ENCODE measurements around the gene POU3F1.
A peak's percentile ranks its signal among the peaks of the same experiment; 100 is the strongest.

POU3F1 gene

GRCh38 chr1:38004284-38005108 is 42.1 kb downstream of the POU3F1 start:
- Mint-ChIP-seq H3K36me3 (ENCODE audit: low read depth) (peaks cover 18% of the 10 kb centered on the region), H3K9me3 (no peaks in the 10 kb centered on the region), H3K4me1 (ENCODE audit: low read depth) (peaks cover 61% of the 10 kb centered on the region), H3K27ac (peak overlapping the region; percentile 91), H3K27me3 (no peaks in the 10 kb centered on the region), H3K4me3 (peak overlapping the region; percentile 89)
- intact Hi-C loops (cut with micrococcal nuclease): no loop called here

GRCh38 chr1:38003261-38004250 is 43.0 kb downstream of the POU3F1 start:
- Mint-ChIP-seq H3K36me3 (ENCODE audit: low read depth) (peaks cover 24% of the 10 kb centered on the region), H3K4me1 (ENCODE audit: low read depth) (peaks cover 62% of the 10 kb centered on the region), H3K9me3 (no peaks in the 10 kb centered on the region), H3K4me3 (peak overlapping the region; percentile 89), H3K27me3 (no peaks in the 10 kb centered on the region), H3K27ac (peak overlapping the region; percentile 91)
- intact Hi-C loops (cut with micrococcal nuclease): no loop called here

- intact Hi-C loops (cut with micrococcal nuclease): no loop called here
- Mint-ChIP-seq H3K4me3 (peak overlapping the region; percentile 61), H3K27ac (peak overlapping the region; percentile 91), H3K4me1 (ENCODE audit: low read depth) (peaks cover 86% of the 10 kb centered on the region), H3K27me3 (no peaks in the 10 kb centered on the region), H3K9me3 (no peaks in the 10 kb centered on the region), H3K36me3 (ENCODE audit: low read depth) (peaks cover 45% of the 10 kb centered on the region)
Measured at GRCh38 chr1:38000529-38001455, 45.8 kb downstream of the POU3F1 start.

- intact Hi-C loops (cut with micrococcal nuclease): no loop called here
- peaks cover 87% of the 10 kb centered on the region for H3K4me1 Mint-ChIP-seq (ENCODE audit: low read depth)
Measured at GRCh38 chr1:38000233-38000528, 46.4 kb downstream of the POU3F1 start.

GRCh38 chr1:37999430-38000232 is 47.0 kb downstream of the POU3F1 start:
- Mint-ChIP-seq H3K4me1 (ENCODE audit: low read depth) (peaks cover 91% of the 10 kb centered on the region), H3K4me3 (peak overlapping the region; percentile 61), H3K27me3 (no peaks in the 10 kb centered on the region), H3K9me3 (no peaks in the 10 kb centered on the region), H3K27ac (peak overlapping the region; percentile 91), H3K36me3 (ENCODE audit: low read depth) (peaks cover 52% of the 10 kb centered on the region)
- intact Hi-C loops (cut with micrococcal nuclease): loop anchor here (10.0 kb wide), 1 partner anchor 195 kb away; the partner anchor contains the start of genes C1orf122 and YRDC

More at GRCh38 chr1:38000233-38000528, 46.4 kb downstream of the POU3F1 start:
- peaks cover 49% of the 10 kb centered on the region for H3K36me3 Mint-ChIP-seq (ENCODE audit: low read depth)
- H3K27ac Mint-ChIP-seq: peak overlapping the region; percentile 91
- no peaks in the 10 kb centered on the region for H3K9me3 Mint-ChIP-seq
- peak overlapping the region; percentile 61 for H3K4me3 Mint-ChIP-seq
- H3K27me3 Mint-ChIP-seq: no peaks in the 10 kb centered on the region

- H3K27me3 Mint-ChIP-seq: no peaks in the 10 kb centered on the region
- H3K4me3 Mint-ChIP-seq: peak overlapping the region; percentile 61
- peaks cover 52% of the 10 kb centered on the region for H3K36me3 Mint-ChIP-seq (ENCODE audit: low read depth)
- intact Hi-C loops (cut with micrococcal nuclease): loop anchor here (10.0 kb wide), 1 partner anchor 194 kb away; the partner anchor contains the start of genes C1orf122 and YRDC
- H3K27ac Mint-ChIP-seq: peak overlapping the region; percentile 91
- H3K4me1 Mint-ChIP-seq (ENCODE audit: low read depth): peaks cover 91% of the 10 kb centered on the region
- no peaks in the 10 kb centered on the region for H3K9me3 Mint-ChIP-seq
Measured at GRCh38 chr1:37998913-37999429, 47.6 kb downstream of the POU3F1 start.

- intact Hi-C loops (cut with micrococcal nuclease): loop anchor here (10.0 kb wide), 1 partner anchor 193 kb away; the partner anchor contains the start of genes C1orf122 and YRDC
- Mint-ChIP-seq H3K4me1 (ENCODE audit: low read depth) (peaks cover 84% of the 10 kb centered on the region), H3K9me3 (no peaks in the 10 kb centered on the region), H3K27ac (peak overlapping the region; percentile 91), H3K4me3 (no peak overlapping the region), H3K36me3 (ENCODE audit: low read depth) (peaks cover 48% of the 10 kb centered on the region), H3K27me3 (no peaks in the 10 kb centered on the region)
Measured at GRCh38 chr1:37998089-37998808, 48.3 kb downstream of the POU3F1 start.

GRCh38 chr1:37997256-37998088 is 49.1 kb downstream of the POU3F1 start:
- H3K27me3 Mint-ChIP-seq: no peaks in the 10 kb centered on the region
- H3K4me1 Mint-ChIP-seq (ENCODE audit: low read depth): peaks cover 77% of the 10 kb centered on the region
- H3K9me3 Mint-ChIP-seq: no peaks in the 10 kb centered on the region
- H3K27ac Mint-ChIP-seq: peak overlapping the region; percentile 91
- peaks cover 44% of the 10 kb centered on the region for H3K36me3 Mint-ChIP-seq (ENCODE audit: low read depth)
- no peak overlapping the region for H3K4me3 Mint-ChIP-seq
- intact Hi-C loops (cut with micrococcal nuclease): loop anchor here (10.0 kb wide), 1 partner anchor 193 kb away; the partner anchor contains the start of genes C1orf122 and YRDC

- no peaks in the 10 kb centered on the region for H3K27me3 Mint-ChIP-seq
Measured at GRCh38 chr1:37995751-37996345, 50.7 kb downstream of the POU3F1 start.

GRCh38 chr1:37994886-37995566 is 51.6 kb downstream of the POU3F1 start:
- H3K9me3 Mint-ChIP-seq: no peaks in the 10 kb centered on the region
- H3K4me1 Mint-ChIP-seq (ENCODE audit: low read depth): peaks cover 64% of the 10 kb centered on the region
- peak overlapping the region; percentile 74 for H3K4me3 Mint-ChIP-seq
- no peaks in the 10 kb centered on the region for H3K27me3 Mint-ChIP-seq
- intact Hi-C loops (cut with micrococcal nuclease): loop anchor here (10.0 kb wide), 1 partner anchor 190 kb away; the partner anchor contains the start of genes C1orf122 and YRDC
- peak overlapping the region; percentile 91 for H3K27ac Mint-ChIP-seq
- H3K36me3 Mint-ChIP-seq (ENCODE audit: low read depth): peaks cover 44% of the 10 kb centered on the region

More at GRCh38 chr1:37995751-37996345, 50.7 kb downstream of the POU3F1 start:
- Mint-ChIP-seq H3K36me3 (ENCODE audit: low read depth) (peaks cover 44% of the 10 kb centered on the region), H3K4me3 (peak overlapping the region; percentile 69), H3K4me1 (ENCODE audit: low read depth) (peaks cover 67% of the 10 kb centered on the region), H3K27ac (peak overlapping the region; percentile 91), H3K9me3 (no peaks in the 10 kb centered on the region)
- intact Hi-C loops (cut with micrococcal nuclease): loop anchor here (10.0 kb wide), 1 partner anchor 191 kb away; the partner anchor contains the start of genes C1orf122 and YRDC

All from dendritic cell treated with granulocyte-macrophage colony-stimulating factor and Interleukin-4, amounts not matched to agents 40 ng/mL and 50 ng/mL, for 4 days (primary cell).